Measurements from ENCODE around the gene RGMA. TPM values are rescaled to one million over a fixed set of nuclear protein-coding genes. Genes with fewer than 3 reads are reported as not detected.

The RGMA gene
- total RNA-seq, 2 experiments from 2014 or later, result 0.11 to 0.14 TPM

GRCh38 chr15:93074599-93074998, 14.4 kb downstream of the RGMA start:
- intact Hi-C loops (cut with DNase I, micrococcal nuclease), result no loop called here

GRCh38 chr15:93073465-93073952, 15.5 kb downstream of the RGMA start:
- Mint-ChIP-seq H3K36me3 (ENCODE audit: low read depth) (no peaks in the 10 kb centered on the region), H3K27ac (no peak overlapping the region), H3K9me3 (ENCODE audit: low read depth) (no peaks in the 10 kb centered on the region), H3K4me3 (peak overlapping the region; percentile 43), H3K4me1 (peaks cover 10% of the 10 kb centered on the region), H3K27me3 (peaks cover 47% of the 10 kb centered on the region)
- DNase-seq (no peak), ATAC-seq (no peak)
- intact Hi-C loops (cut with DNase I, micrococcal nuclease), result no loop called here
- ChIA-PET POLR2A (no interaction called here), CTCF (no interaction called here)

More at GRCh38 chr15:93074599-93074998, 14.4 kb downstream of the RGMA start:
- ATAC-seq (no peak), DNase-seq (no peak)
- H3K4me1 Mint-ChIP-seq, result peaks cover 10% of the 10 kb centered on the region
- CTCF ChIA-PET, result interaction anchor here (0.7 kb wide), 1 partner anchor 137 kb away, joined by 3 read pairs; no protein-coding TSS in a partner anchor
- H3K27me3 Mint-ChIP-seq, result peaks cover 48% of the 10 kb centered on the region
- H3K9me3 Mint-ChIP-seq (ENCODE audit: low read depth), result no peaks in the 10 kb centered on the region
- H3K4me3 Mint-ChIP-seq, result no peak overlapping the region
- no peak overlapping the region for H3K27ac Mint-ChIP-seq
- POLR2A ChIA-PET, result no interaction called here
- H3K36me3 Mint-ChIP-seq (ENCODE audit: low read depth), result no peaks in the 10 kb centered on the region

DNA sequence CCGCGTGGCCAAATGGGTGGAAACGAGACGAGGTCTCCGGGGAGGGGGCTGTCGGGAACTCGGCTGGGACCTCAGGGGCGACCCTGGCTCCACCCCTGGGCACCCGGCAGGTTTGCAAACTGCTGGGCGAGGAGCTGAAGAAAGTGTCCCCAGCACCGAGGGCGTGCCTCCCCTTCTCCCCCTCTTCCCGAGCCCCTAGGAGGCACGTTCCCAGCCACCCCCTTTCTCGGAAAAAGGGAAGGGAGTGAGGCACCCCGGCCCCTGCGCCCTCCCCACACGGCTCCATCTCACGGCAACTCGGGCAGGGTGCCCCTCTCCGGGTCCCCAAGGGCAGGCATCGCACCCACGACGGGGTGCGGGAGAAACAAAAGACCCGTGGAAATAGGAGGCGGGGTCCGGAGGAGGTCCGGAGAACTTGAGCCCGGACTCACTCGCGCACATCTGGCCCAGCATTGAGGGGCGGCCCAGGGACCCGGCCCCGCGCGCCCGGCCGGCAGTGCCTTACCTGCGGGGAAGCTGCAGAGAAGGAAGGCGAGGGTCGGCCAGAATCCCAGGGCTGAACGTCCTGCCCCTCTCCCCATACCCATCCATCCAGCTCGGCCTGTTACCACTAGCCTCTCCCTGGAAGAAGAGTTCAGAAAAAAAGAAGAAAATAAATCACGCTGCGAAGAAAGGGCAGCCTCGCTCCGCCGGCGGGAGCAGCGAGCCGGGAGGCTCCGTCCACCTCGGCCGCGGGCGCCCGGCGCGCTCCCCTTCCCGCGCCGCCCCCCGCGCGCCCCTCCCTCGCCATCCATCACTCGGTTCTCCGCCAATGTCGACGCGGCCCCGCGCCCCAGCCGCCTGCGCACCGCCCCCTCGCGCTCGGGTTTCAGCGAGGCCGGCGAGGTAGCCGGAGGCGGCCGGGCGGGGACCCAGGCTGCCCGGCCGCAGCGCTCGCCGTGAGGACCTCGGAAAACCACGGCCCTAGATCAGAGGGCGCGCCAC, 16.3 kb downstream of the RGMA start:
- peak overlapping the region; percentile 52 for H3K4me3 Mint-ChIP-seq
- ATAC-seq, result no peak

GRCh38 chr15:93072011-93072410, 17.0 kb downstream of the RGMA start:
- peaks cover 10% of the 10 kb centered on the region for H3K4me1 Mint-ChIP-seq
- POLR2A ChIA-PET, result no interaction called here
- CTCF ChIA-PET, result interaction anchor here (1.9 kb wide), 1 partner anchor 16 kb away, joined by 7 read pairs; no protein-coding TSS in a partner anchor
- no peak for ATAC-seq
- H3K36me3 Mint-ChIP-seq (ENCODE audit: low read depth), result no peaks in the 10 kb centered on the region
- intact Hi-C loops (cut with DNase I, micrococcal nuclease), result no loop called here
- peaks cover 44% of the 10 kb centered on the region for H3K27me3 Mint-ChIP-seq
- peak overlapping the region; percentile 52 for H3K4me3 Mint-ChIP-seq
- no peak for DNase-seq
- no peak overlapping the region for H3K27ac Mint-ChIP-seq
- no peaks in the 10 kb centered on the region for H3K9me3 Mint-ChIP-seq (ENCODE audit: low read depth)

More for the DNA sequence above, 16.3 kb downstream of the RGMA start:
- DNase-seq, result peak; percentile 17
- ChIA-PET CTCF (interaction anchor here (1.9 kb wide), 1 partner anchor 15 kb away, joined by 7 read pairs; no protein-coding TSS in a partner anchor), POLR2A (no interaction called here)
- Mint-ChIP-seq H3K9me3 (ENCODE audit: low read depth) (no peaks in the 10 kb centered on the region), H3K36me3 (ENCODE audit: low read depth) (no peaks in the 10 kb centered on the region), H3K27me3 (peaks cover 44% of the 10 kb centered on the region), H3K4me1 (peaks cover 10% of the 10 kb centered on the region), H3K27ac (no peak overlapping the region)
- intact Hi-C loops (cut with DNase I, micrococcal nuclease), result no loop called here

DNA sequence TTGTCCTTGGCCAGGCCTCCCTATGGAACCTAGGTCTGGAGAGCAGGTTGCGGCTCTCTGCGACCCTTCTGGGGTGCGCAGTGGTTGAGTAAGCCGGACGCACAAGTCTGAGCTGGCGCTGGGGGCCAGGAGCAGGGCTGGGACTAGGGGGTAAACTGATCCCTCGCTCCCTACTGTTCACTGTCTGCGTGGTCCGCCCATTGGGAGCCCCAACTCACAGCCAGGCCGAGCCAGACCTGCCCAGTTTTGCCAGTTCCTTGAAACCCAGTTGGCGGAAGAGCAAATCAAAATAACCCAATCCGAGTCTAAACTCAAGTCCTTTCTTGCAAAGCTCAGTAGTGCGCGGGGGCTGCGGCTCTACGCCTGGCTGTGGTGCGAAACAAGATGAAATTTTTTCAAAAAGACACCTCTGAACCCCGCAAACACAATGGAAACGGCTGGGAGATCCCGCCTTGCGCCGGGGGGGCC, 17.5 kb downstream of the RGMA start:
- no peak overlapping the region for H3K4me3 Mint-ChIP-seq
- ChIA-PET POLR2A (no interaction called here), CTCF (interaction anchor here (1.9 kb wide), 1 partner anchor 16 kb away, joined by 7 read pairs; no protein-coding TSS in a partner anchor)
- no peaks in the 10 kb centered on the region for H3K36me3 Mint-ChIP-seq (ENCODE audit: low read depth)
- no peaks in the 10 kb centered on the region for H3K9me3 Mint-ChIP-seq (ENCODE audit: low read depth)
- intact Hi-C loops (cut with DNase I, micrococcal nuclease), result no loop called here
- no peak overlapping the region for H3K27ac Mint-ChIP-seq
- DNase-seq, result no peak
- ATAC-seq, result no peak
- peaks cover 40% of the 10 kb centered on the region for H3K27me3 Mint-ChIP-seq
- peaks cover 10% of the 10 kb centered on the region for H3K4me1 Mint-ChIP-seq

DNA sequence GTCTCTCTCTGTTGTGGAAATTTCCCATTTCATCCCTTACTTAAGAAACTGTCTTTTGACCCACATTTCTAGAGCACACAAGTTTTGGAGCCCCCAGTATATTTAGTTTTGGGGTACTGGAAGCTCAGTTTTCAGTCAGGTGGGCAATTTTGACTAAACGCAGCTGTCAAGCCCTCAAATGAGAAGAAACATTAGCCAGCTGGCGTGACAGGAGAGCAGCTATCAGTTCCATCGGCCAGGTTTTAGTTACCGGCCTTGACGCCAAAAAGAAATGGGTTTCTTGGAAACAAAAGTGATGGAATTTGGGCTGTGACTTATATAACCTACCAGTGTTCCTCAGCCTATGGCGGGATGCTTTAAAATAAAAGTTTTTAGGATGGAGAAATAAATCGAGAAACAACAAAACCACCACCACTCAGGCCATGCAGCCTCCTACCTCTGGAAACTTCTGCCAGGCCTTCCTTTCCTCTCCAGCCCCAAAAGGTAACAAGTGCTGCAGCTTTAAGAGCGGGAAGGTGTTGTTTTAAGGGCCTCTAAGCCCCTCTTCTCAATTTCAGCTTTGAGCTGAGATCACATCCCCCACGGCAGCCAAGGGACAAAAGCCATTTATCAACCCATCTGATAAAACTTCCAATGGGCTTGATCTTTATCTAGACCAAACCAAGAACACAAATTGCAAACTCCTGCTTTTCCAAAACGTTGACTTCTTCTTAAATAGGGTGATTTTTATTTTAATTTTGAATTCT, 18.3 kb downstream of the RGMA start:
- peaks cover 10% of the 10 kb centered on the region for H3K4me1 Mint-ChIP-seq
- H3K27ac Mint-ChIP-seq, result no peak overlapping the region
- DNase-seq, result no peak
- no peaks in the 10 kb centered on the region for H3K9me3 Mint-ChIP-seq (ENCODE audit: low read depth)
- ATAC-seq, result no peak
- POLR2A ChIA-PET, result no interaction called here
- H3K4me3 Mint-ChIP-seq, result no peak overlapping the region
- H3K27me3 Mint-ChIP-seq, result peaks cover 35% of the 10 kb centered on the region
- no peaks in the 10 kb centered on the region for H3K36me3 Mint-ChIP-seq (ENCODE audit: low read depth)
- intact Hi-C loops (cut with DNase I, micrococcal nuclease), result no loop called here
- CTCF ChIA-PET, result interaction anchor here (0.6 to 1.9 kb wide), 4 partner anchors 9 to 53 kb away, joined by 3 to 7 read pairs (median 3); no protein-coding TSS in a partner anchor

DNA sequence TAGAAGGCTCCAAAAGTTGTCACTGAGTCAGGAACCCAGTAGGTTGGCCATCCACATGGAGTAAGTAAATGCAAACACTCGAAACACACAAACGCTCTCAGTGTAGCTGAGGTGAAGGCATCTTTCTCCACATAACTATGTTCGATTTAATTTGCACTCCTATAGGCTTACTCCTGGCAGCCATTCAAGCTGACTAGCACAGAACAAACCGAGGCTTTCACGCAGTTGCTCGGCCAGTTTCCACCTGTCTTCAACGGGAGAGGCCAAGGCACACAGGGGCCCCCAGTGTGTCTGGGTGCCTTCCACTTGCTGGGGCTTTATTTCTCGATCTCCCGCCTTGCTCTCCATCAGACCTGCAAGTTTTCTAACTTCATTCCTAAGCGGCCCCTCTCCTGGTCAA, 18.9 kb downstream of the RGMA start:
- ChIA-PET POLR2A (no interaction called here), CTCF (interaction anchor here (0.6 kb wide), 1 partner anchor 10 kb away, joined by 3 read pairs; no protein-coding TSS in a partner anchor)
- peaks cover 10% of the 10 kb centered on the region for H3K4me1 Mint-ChIP-seq

DNA sequence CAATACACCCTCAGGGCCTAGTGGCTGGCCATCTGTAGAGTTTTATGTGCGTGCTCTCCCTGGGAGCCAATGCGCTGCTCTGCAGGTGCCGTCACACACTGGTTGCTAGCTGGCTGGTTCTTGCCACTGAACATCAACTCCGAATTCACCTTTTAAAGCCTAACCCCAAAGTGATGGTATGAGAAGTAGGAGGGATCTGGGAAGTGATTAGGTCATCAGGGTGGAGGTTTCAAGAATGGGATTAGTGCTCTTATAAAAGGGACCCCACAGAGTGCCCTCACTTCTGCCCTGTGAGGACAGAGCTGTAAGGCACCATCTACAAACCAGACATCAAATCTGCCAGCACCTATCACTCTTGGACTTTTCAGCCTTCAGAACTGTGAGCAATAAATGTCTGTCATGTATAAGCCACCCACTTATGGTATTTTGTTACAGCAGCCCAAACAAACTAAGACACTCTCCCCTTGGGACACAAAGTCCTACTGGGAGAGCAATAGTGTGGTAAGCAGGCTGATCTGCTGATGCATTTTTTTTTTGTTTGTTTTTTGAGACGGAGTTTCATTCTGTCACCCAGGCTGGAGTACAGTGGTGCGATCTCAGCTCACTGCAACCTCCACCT, 20.3 kb downstream of the RGMA start:
- H3K27ac Mint-ChIP-seq, result no peak overlapping the region
- H3K36me3 Mint-ChIP-seq (ENCODE audit: low read depth), result no peaks in the 10 kb centered on the region
- ChIA-PET CTCF (no interaction called here), POLR2A (no interaction called here)
- peaks cover 29% of the 10 kb centered on the region for H3K27me3 Mint-ChIP-seq
- ATAC-seq (no peak), DNase-seq (no peak)
- intact Hi-C loops (cut with DNase I, micrococcal nuclease), result no loop called here
- H3K9me3 Mint-ChIP-seq (ENCODE audit: low read depth), result no peaks in the 10 kb centered on the region
- H3K4me1 Mint-ChIP-seq, result peaks cover 10% of the 10 kb centered on the region
- H3K4me3 Mint-ChIP-seq, result no peak overlapping the region

More for the DNA sequence above, 18.9 kb downstream of the RGMA start:
- Mint-ChIP-seq H3K4me3 (no peak overlapping the region), H3K27me3 (peaks cover 35% of the 10 kb centered on the region), H3K9me3 (ENCODE audit: low read depth) (no peaks in the 10 kb centered on the region), H3K36me3 (ENCODE audit: low read depth) (no peaks in the 10 kb centered on the region), H3K27ac (no peak overlapping the region)
- no peak for DNase-seq
- intact Hi-C loops (cut with DNase I, micrococcal nuclease), result no loop called here
- ATAC-seq, result no peak

GRCh38 chr15:93067649-93068085, 21.3 kb downstream of the RGMA start:
- H3K4me3 Mint-ChIP-seq, result no peak overlapping the region
- CTCF ChIA-PET, result no interaction called here
- H3K4me1 Mint-ChIP-seq, result peaks cover 5% of the 10 kb centered on the region
- POLR2A ChIA-PET, result no interaction called here
- no peaks in the 10 kb centered on the region for H3K9me3 Mint-ChIP-seq (ENCODE audit: low read depth)
- DNase-seq (no peak), ATAC-seq (no peak)
- intact Hi-C loops (cut with DNase I, micrococcal nuclease), result no loop called here
- H3K27me3 Mint-ChIP-seq, result peaks cover 27% of the 10 kb centered on the region
- no peak overlapping the region for H3K27ac Mint-ChIP-seq
- no peaks in the 10 kb centered on the region for H3K36me3 Mint-ChIP-seq (ENCODE audit: low read depth)

GRCh38 chr15:93066834-93067648, 22.0 kb downstream of the RGMA start:
- intact Hi-C loops (cut with DNase I, micrococcal nuclease), result no loop called here
- no peak for DNase-seq
- ATAC-seq, result no peak
- peaks cover 4% of the 10 kb centered on the region for H3K4me1 Mint-ChIP-seq
- ChIA-PET CTCF (no interaction called here), POLR2A (no interaction called here)
- H3K9me3 Mint-ChIP-seq (ENCODE audit: low read depth), result no peaks in the 10 kb centered on the region
- H3K27me3 Mint-ChIP-seq, result peaks cover 27% of the 10 kb centered on the region
- no peak overlapping the region for H3K4me3 Mint-ChIP-seq
- no peak overlapping the region for H3K27ac Mint-ChIP-seq
- no peaks in the 10 kb centered on the region for H3K36me3 Mint-ChIP-seq (ENCODE audit: low read depth)

All from activated CD4-positive, alpha-beta T cell treated with anti-CD3 and anti-CD28 coated beads for 36 hours (primary cell).